HG02588 (cell line): ENCODE data around the gene MAMDC2.
A peak's percentile ranks its signal among the peaks of the same experiment; 100 is the strongest.

ENCODE experiments used
- ATAC-seq: cut with Tn5 transposase; IDR thresholded peaks from one replicate; pipeline ENCODE4 v1.9.1; 2021; ENCODE audit warnings: mild to moderate bottlenecking, moderate library complexity; ENCODE audit not compliant: unreplicated experiment

The MAMDC2 gene

GRCh38 chr9:70100362-70100761 lies 56.7 kb downstream of the MAMDC2 start:
- no peak for ATAC-seq

DNA sequence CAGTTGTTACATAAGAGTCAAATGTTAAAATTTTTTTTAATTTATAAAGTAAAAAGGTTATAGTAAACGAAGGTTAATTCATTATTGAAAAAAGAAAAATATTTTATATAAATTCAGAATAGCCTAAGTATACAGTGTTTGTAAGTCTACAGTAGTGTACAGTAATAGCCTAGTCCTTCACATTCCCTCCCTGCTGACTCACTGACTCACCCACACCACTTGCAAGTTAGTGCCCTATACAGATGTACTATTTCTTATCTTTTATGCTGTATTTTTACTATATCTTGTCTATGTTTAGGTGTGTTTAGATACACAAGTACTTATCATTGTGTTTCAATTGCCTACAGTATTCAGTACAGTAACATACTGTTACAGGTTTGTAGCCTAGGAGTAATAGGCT lies 57.6 kb downstream of the MAMDC2 start:
- ATAC-seq: no peak

- no peak for ATAC-seq
Measured at GRCh38 chr9:70105147-70105546, 61.5 kb downstream of the MAMDC2 start.

DNA sequence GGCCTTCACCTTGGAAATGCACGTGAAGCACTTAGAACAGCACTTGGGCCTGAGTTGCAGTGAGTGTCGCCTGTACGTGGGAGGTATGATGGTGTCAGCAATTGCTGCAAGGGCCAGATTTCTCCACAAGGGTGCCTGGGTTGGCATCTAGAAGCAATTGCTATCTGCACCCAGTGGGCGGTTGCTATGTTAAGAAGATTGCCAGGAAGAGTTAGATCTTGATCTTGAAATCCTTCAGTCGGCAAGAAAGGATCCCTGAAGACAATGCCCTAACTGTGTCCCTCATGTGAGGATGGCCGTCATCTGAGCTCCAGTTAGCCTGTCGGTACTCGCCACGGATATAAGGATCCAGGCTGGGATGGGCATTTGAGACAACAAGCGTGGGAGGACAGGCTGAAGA lies 62.9 kb downstream of the MAMDC2 start:
- ATAC-seq: no peak

DNA sequence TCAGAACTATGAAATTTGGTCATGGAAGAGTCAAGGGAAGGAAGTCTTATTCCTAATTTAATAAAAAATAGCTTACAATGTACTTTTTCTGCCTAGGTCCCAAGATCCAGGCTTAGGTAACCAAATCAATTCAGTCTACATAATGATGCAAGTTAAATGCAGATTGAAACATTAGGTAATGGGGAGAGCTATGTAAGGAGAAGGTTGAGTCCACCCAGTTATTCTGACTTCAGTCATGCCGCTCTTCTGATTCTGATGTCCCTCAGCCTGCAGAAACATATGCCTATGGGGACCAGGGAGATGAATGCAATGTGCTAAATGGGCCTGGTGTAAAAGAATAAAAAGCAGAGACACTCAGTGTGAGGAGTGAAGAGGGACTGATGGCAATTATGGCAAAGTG lies 63.9 kb downstream of the MAMDC2 start:
- ATAC-seq: no peak

GRCh38 chr9:70108181-70108580 lies 64.5 kb downstream of the MAMDC2 start:
- ATAC-seq: no peak

- no peak for ATAC-seq
Measured at GRCh38 chr9:70110194-70111041, 66.8 kb downstream of the MAMDC2 start.

DNA sequence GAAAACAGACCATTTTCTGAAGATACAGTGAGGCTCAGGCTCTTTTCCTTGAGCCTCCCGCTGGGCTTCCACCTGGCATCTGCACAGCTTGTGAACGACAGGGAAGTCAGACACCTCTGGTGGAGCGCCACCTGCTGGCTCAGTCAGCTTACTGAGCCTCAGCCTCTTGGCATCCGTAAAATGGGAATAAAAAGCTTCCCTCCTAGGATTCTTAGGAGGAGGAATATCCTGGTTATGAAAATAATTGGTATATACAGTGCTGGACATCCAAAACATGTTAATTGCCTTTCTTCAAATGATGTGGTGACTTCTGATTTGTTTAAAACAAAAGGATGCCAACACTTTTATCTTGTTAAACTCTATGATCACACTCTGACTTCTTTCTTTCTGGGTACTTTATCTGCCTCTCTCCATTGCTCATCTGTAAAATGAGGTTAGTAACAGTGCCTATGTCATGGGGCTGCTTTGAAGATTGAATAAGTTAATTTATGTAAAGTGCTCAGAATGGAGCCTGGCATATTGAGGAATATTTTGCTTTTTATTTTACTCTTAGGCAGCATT lies 67.5 kb downstream of the MAMDC2 start:
- ATAC-seq: peak; percentile 75

DNA sequence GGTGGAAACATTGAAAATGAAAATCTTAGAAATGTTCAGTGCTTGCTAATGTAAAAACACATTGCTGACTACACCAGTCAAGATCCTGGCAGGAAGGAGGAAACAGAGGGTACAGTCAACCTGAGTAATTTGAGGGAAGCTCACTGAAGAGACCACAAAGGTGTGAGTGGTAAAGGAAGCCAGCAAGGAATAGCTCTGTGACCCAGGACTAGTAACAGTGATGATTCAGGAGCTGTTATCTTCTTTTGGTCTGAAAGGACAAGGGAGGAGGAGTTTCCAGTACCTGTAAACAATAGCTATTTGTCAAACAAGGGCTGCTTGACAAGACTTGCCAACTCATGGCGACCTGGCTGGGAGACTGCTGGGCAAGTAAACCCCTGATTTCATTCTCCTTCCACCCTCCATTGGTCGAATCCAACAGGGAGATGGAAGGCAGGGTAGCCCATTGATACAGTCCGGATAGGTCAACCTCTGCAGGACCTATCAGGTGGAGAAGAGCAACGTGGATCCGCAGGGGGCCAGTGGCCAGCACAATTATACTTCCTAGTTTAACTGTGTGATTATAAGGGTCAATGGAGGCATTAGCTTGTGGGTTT lies 68.1 kb downstream of the MAMDC2 start:
- ATAC-seq: no peak

- no peak for ATAC-seq
Measured at GRCh38 chr9:70112981-70113380, 69.3 kb downstream of the MAMDC2 start.

DNA sequence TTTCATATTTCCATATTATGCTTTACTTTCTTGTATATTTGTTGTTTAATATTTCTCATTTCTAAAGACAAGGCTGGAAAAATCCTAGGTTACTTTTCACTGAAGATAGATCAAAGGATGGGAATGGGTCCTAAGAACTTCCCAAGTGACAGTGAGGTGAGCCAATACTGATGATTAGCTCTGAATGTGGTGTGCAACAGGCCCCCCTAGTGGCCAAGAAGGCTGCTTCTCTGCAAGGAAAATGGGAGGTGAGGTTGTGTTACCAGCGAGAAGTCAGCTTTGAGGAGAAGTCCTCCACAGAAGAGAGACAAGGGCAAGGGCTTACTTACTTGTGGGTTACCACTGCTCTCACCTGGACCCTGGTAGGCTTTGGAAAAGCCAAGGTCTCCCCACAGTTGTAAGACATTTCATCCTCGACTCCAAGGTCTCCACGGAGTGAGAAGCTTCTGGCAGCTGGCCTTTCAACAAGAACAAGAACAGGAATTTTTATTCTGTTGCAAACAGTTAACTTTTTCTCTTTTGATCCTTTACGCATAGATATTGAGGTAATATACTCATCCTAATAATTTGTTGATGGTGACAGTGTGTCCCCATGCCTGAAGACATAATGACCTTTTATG lies 69.9 kb downstream of the MAMDC2 start:
- peak; percentile 61 for ATAC-seq

DNA sequence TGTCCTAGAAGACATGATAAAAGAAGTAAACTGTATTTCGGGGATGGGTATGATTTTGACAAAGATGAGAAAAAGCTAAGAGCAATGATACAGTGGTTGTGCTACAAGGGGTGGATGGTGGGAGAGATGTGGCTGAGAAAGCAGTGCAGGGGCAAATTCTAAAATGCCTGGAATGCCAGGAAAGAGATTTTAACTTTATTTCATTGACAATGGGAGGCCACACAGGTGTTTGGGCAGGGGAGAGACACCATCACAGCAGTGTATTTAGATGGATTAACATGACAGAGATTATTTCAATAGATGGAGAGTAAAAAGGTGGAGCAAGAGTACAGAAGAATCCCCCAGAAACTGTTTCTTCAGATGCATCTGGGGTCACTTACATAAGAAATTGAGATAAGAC lies 71.2 kb downstream of the MAMDC2 start:
- ATAC-seq: no peak

DNA sequence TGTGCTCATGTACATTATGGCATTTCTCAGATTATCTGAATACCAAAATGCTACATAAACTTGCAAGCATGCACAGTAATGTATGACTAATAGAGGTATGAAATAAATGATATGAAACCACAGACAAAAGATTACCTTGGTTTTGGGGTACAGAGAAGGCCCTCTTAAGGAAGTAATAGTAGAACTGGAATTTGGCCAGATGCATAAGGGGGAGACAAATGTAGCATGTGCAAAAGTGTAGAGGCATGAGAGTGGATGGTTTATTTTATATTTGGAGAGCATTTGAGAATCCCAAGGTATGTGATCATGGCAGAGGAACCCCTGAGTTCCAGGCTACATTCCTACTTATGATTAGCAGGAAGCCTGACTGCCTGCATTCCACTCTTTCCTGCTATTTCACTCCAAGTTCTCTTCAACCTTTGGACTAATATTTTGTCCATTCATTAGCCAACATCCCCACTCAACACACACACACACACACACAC lies 74.2 kb downstream of the MAMDC2 start:
- no peak for ATAC-seq

DNA sequence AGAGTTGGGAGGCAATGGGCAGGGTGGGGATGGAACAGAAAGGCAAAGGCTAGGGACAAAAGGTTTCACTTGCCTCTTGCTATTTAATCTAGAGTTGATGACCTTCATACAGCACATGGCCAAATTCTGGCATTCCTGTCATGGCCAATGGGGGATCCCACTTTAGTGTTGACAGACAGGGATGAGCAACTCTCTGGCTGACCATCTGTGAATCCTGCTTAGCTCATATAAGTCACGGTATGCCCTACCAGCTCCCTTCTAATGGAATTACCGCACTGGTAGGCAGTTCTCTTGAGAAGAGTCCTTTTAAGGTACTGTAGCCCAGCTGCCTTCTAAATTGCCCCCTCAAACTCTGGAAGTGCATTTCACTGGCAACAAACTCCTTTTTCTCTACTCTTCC lies 76.1 kb downstream of the MAMDC2 start:
- no peak for ATAC-seq

GRCh38 chr9:70120834-70121510 lies 77.3 kb downstream of the MAMDC2 start:
- no peak for ATAC-seq

- no peak for ATAC-seq
Measured at GRCh38 chr9:70121818-70122436, 78.3 kb downstream of the MAMDC2 start.

DNA sequence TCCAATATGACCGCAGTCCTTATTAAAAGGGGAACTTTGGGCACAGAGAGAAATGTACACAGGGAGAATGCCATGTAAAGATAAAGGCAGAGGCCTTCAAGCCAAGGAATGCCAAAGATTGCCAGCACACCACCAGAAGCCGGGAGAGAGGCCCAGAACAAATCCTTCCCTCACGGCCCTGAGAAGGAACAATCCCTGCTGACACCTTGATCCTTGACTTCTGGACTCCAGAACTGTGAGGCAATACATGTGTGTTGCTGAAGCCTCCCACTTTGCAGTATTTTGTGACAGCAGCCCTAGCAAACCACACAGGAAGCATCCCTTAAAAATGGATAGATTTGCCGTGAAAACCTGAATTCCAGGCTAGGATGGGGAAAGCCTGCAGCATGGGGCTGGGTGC lies 80.0 kb downstream of the MAMDC2 start:
- ATAC-seq: no peak

- ATAC-seq: no peak
Measured at GRCh38 chr9:70125621-70126263, 82.1 kb downstream of the MAMDC2 start.

GRCh38 chr9:70127036-70127435 lies 83.4 kb downstream of the MAMDC2 start:
- ATAC-seq: no peak
